IMR-90 (cell line): ENCODE results near the gene PGS1. TPM values are rescaled to one million over a fixed set of nuclear protein-coding genes. Genes with fewer than 3 reads are reported as not detected.

Source experiments
- ATAC-seq: fragments of 200-7000 bp; cut with Tn5 transposase; 2 replicates; pipeline ENCODE4 v1.9.1; 2020; ENCODE audit warnings: low read depth, mild to moderate bottlenecking, moderate library complexity
- BruUV-seq: library from RNA; stranded (reverse); fragments of 400-500 nt; replicated peaks from 2 replicates; lab custom pipeline; 2021; lab: Mats Ljungman, UMichigan
- CTCF ChIA-PET: fragments of 300-600 bp; formaldehyde crosslinking; extraction: SDS; loops from one replicate; lab custom pipeline; 2021; ENCODE audit warnings: antibody characterized with exemption; lab: Yijun Ruan, JAX
- POLR2A ChIA-PET: fragments of 300-600 bp; sonication (Branson Sonifier 250); formaldehyde crosslinking; loops from one replicate; lab custom pipeline; 2022; ENCODE audit warnings: antibody characterized with exemption; ENCODE audit not compliant: unreplicated experiment; lab: Charles Lee
- DNase-seq: peaks from one replicate; pipeline ENCODE4 v3.0.0; 2013
- H2AFZ ChIP-seq: replicated peaks from 2 replicates; pipeline ENCODE3; 2013; ENCODE audit warnings: low read length, mild to moderate bottlenecking; ENCODE audit not compliant: poor library complexity
- H2AK5ac ChIP-seq: 2 replicates; pipeline ENCODE4 v1.6.1; 2013; ENCODE audit warnings: low read depth, low read length, inconsistent platforms
- H2AK9ac ChIP-seq: replicated peaks from 2 replicates; pipeline ENCODE3; 2013; ENCODE audit warnings: mild to moderate bottlenecking, low read depth, low read length, moderate library complexity; ENCODE audit not compliant: poor library complexity
- H2BK120ac ChIP-seq: 2 replicates; pipeline ENCODE4 v1.6.1; 2013; ENCODE audit warnings: low read depth, low read length, inconsistent platforms
- H2BK15ac ChIP-seq: 3 replicates; pipeline ENCODE4 v1.6.1; 2013; ENCODE audit warnings: low read depth, low read length, inconsistent platforms
- H2BK20ac ChIP-seq: 2 replicates; pipeline ENCODE4 v1.6.1; 2013; ENCODE audit warnings: low read depth, mild to moderate bottlenecking, inconsistent platforms, low read length, moderate library complexity
- H2BK5ac ChIP-seq: 2 replicates; pipeline ENCODE4 v1.6.1; 2013; ENCODE audit warnings: mild to moderate bottlenecking, low read depth, low read length, inconsistent platforms; ENCODE audit not compliant: poor library complexity, severe bottlenecking
- H3K14ac ChIP-seq: replicated peaks from 2 replicates; pipeline ENCODE4 v1.6.1; 2013; ENCODE audit warnings: low read depth, low read length, inconsistent platforms
- H3K18ac ChIP-seq: 2 replicates; pipeline ENCODE4 v1.6.1; 2013; ENCODE audit warnings: low read depth, low read length, control low read depth
- H3K23ac ChIP-seq: 2 replicates; pipeline ENCODE4 v1.6.1; 2013; ENCODE audit warnings: low read depth, low read length, inconsistent platforms
- H3K27ac ChIP-seq: 2 replicates; pipeline ENCODE4 v1.5.1; 2013; ENCODE audit warnings: mild to moderate bottlenecking, control low read depth, low read length; ENCODE audit not compliant: insufficient read depth
- H3K27me3 ChIP-seq: 2 replicates; pipeline ENCODE4 v1.6.1; 2013; ENCODE audit warnings: low read length; ENCODE audit not compliant: control insufficient read depth, insufficient read depth
- H3K36me3 ChIP-seq: 2 replicates; pipeline ENCODE4 v1.6.1; 2013; ENCODE audit warnings: low read length, mixed read lengths; ENCODE audit not compliant: control insufficient read depth, insufficient read depth
- H3K4ac ChIP-seq: 2 replicates; pipeline ENCODE4 v1.6.1; 2013; ENCODE audit warnings: low read depth, low read length, inconsistent platforms
- H3K4me1 ChIP-seq: 2 replicates; pipeline ENCODE4 v1.6.1; 2013; ENCODE audit warnings: low read length, mixed read lengths; ENCODE audit not compliant: control insufficient read depth, insufficient read depth
- H3K4me2 ChIP-seq: 2 replicates; pipeline ENCODE4 v1.6.1; 2013; ENCODE audit warnings: low read depth, mild to moderate bottlenecking, control low read depth, low read length, moderate library complexity
- H3K4me3 ChIP-seq: 2 replicates; pipeline ENCODE4 v1.5.1; 2013; ENCODE audit warnings: low read depth, mild to moderate bottlenecking, control low read depth, low read length, moderate library complexity; ENCODE audit not compliant: insufficient read depth
- H3K56ac ChIP-seq: 2 replicates; pipeline ENCODE4 v1.6.1; 2013; ENCODE audit warnings: low read length, inconsistent platforms; ENCODE audit not compliant: insufficient read depth; ENCODE audit errors: extremely low read depth
- H3K79me1 ChIP-seq, 2 experiments: 2 replicates each; pipeline ENCODE4 v1.6.1; 2013; ENCODE audit warnings: low read length in 2 of 2, inconsistent platforms in 1 of 2, low read depth in 1 of 2
- H3K9ac ChIP-seq: 2 replicates; pipeline ENCODE4 v1.6.1; 2013; ENCODE audit warnings: low read depth, low read length, control low read depth
- H3K9me1 ChIP-seq: 2 replicates; pipeline ENCODE4 v1.6.1; 2013; ENCODE audit warnings: low read length, inconsistent platforms; ENCODE audit not compliant: insufficient read depth
- H3K9me3 ChIP-seq: 2 replicates; pipeline ENCODE4 v1.6.1; 2013; ENCODE audit warnings: low read length; ENCODE audit not compliant: control insufficient read depth, insufficient read depth
- H4K20me1 ChIP-seq: 2 replicates; pipeline ENCODE4 v1.6.1; 2013; ENCODE audit warnings: low read length, inconsistent platforms; ENCODE audit not compliant: insufficient read depth
- H4K5ac ChIP-seq: 2 replicates; pipeline ENCODE4 v1.6.1; 2013; ENCODE audit warnings: mild to moderate bottlenecking, low read depth, low read length, control low read depth
- H4K8ac ChIP-seq, 2 experiments: 2 replicates each; pipeline ENCODE4 v1.6.1; 2013; ENCODE audit warnings: low read depth in 2 of 2, low read length in 2 of 2, control low read depth in 1 of 2, inconsistent platforms in 1 of 2
- H4K91ac ChIP-seq: 2 replicates; pipeline ENCODE4 v1.6.1; 2013; ENCODE audit warnings: low read depth, low read length, inconsistent platforms; ENCODE audit not compliant: insufficient read depth
- BHLHE40 ChIP-seq: fragments of 150-350 bp; IDR thresholded peaks from 2 replicates; pipeline ENCODE4 v1.6.1; 2016; ENCODE audit warnings: mild to moderate bottlenecking, low read depth, low read length
- CEBPB ChIP-seq: IDR thresholded peaks from 2 replicates; pipeline ENCODE4 v1.6.1; 2012; ENCODE audit warnings: low read depth, low read length, improper control_type of control experiment
- CHD1 ChIP-seq: IDR thresholded peaks from 2 replicates; pipeline ENCODE4 v1.6.1; 2012; ENCODE audit warnings: low read depth, low read length, improper control_type of control experiment
- FOS ChIP-seq: fragments of 150-350 bp; IDR thresholded peaks from 2 replicates; pipeline ENCODE4 v1.6.1; 2016; ENCODE audit warnings: low read depth, low read length
- MAFK ChIP-seq: IDR thresholded peaks from 2 replicates; pipeline ENCODE4 v1.6.1; 2012; ENCODE audit warnings: low read depth, low read length, improper control_type of control experiment
- MAZ ChIP-seq: IDR thresholded peaks from 2 replicates; pipeline ENCODE4 v1.6.1; 2012; ENCODE audit warnings: low read depth, mild to moderate bottlenecking, low read length, improper control_type of control experiment, moderate library complexity, borderline replicate concordance
- MXI1 ChIP-seq: IDR thresholded peaks from 2 replicates; pipeline ENCODE4 v1.6.1; 2012; ENCODE audit warnings: low read depth, mild to moderate bottlenecking, low read length, moderate library complexity, borderline replicate concordance
- NFE2L2 ChIP-seq: fragments of 150-350 bp; IDR thresholded peaks from 2 replicates; pipeline ENCODE4 v1.6.1; 2016; ENCODE audit warnings: low read depth, mild to moderate bottlenecking, low read length
- RAD21 ChIP-seq: IDR thresholded peaks from 2 replicates; pipeline ENCODE4 v1.6.1; 2012; ENCODE audit warnings: low read length, improper control_type of control experiment
- RCOR1 ChIP-seq: IDR thresholded peaks from 2 replicates; pipeline ENCODE4 v1.6.1; 2012; ENCODE audit warnings: mild to moderate bottlenecking, low read length, improper control_type of control experiment; ENCODE audit not compliant: insufficient replicate concordance
- RFX5 ChIP-seq: IDR thresholded peaks from 2 replicates; pipeline ENCODE4 v1.8.0; 2012; ENCODE audit warnings: low read depth, mild to moderate bottlenecking, low read length, moderate library complexity
- SMC3 ChIP-seq: fragments of 150-350 bp; IDR thresholded peaks from 2 replicates; pipeline ENCODE4 v1.6.1; 2016; ENCODE audit warnings: low read depth, mild to moderate bottlenecking, antibody characterized with exemption, low read length, moderate library complexity
- WGBS, 2 experiments: methylation state at CpG; one replicate each; pipeline versions ENCODE4 v1.1.5 to v1.1.7; 2013; ENCODE audit warnings: missing lambda C conversion rate in 2 of 2; ENCODE audit not compliant: insufficient read length in 1 of 2; ENCODE audit errors: extremely low coverage in 2 of 2; 5-methylcytosine and 5-hydroxymethylcytosine counted together
- dilution Hi-C: fragments of 300-500 bp; cut with HindIII; formaldehyde crosslinking; loops from one replicate; pipeline ENCODE4 v1.14.3; 2018; ENCODE audit warnings: low sequenced_read_pairs; ENCODE audit not compliant: unreplicated experiment
- in situ Hi-C: fragments of 300-500 bp; cut with MboI; formaldehyde crosslinking; loops from 3 replicates; pipeline ENCODE4 v1.14.3; 2019; ENCODE audit warnings: low sequenced_read_pairs, inconsistent platforms, mixed read lengths
- intact Hi-C: fragments of 100-400 bp; cut with micrococcal nuclease; formaldehyde crosslinking; loops from 2 replicates; pipeline ENCODE4 v1.10.0; 2022
- polyA plus RNA-seq, 3 experiments: library from polyadenylated mRNA; depleted of rRNA; stranded (reverse); fragments of >200 nt; gene quantifications; 2 replicates each; pipeline ENCODE4 v1.2.3, GENCODE V29; 2012; ENCODE audit warnings: low replicate concordance in 1 of 3
- total RNA-seq: library from RNA; depleted of rRNA; stranded (reverse); fragments of >200 nt; gene quantifications from 2 replicates; pipeline ENCODE4 v1.2.3, GENCODE V29; 2012

The PGS1 gene
- total and polyA plus RNA-seq, 2 of the 4 experiments (the other 2 are of a cell fraction) = 18.5 to 43.2 TPM

- peak overlapping the region; percentile 97 for H3K4ac ChIP-seq
- peak overlapping the region; percentile 92 for H2AFZ ChIP-seq
- intact Hi-C loops = loop anchor here (2.0 kb wide), 1 partner anchor 21 kb away; no protein-coding TSS in a partner anchor
- CTCF ChIA-PET = no interaction called here
- H2BK20ac ChIP-seq = peak overlapping the region; percentile 92
- peak overlapping the region; percentile 92 for H2AK9ac ChIP-seq
- no peak overlapping the region for H3K4me3 ChIP-seq
- peak; percentile 38 for ATAC-seq
- WGBS, 2 experiments = 58% methylated on average over 8 of the region's 16 CpGs; no CpG with 5 or more reads in 1 of the 2 experiments
- H2BK5ac ChIP-seq = peak overlapping the region; percentile 96
- peak overlapping the region; percentile 94 to 98 for H4K8ac ChIP-seq
- H3K4me2 ChIP-seq = peak overlapping the region; percentile 4
- H2BK15ac ChIP-seq = peak overlapping the region; percentile 99; the same call in 2 of the 3 replicates
- H3K27ac ChIP-seq = peak overlapping the region; percentile 87
- H3K14ac ChIP-seq = peak overlapping the region; percentile 82
- H3K56ac ChIP-seq = peak overlapping the region; percentile 61
- H4K20me1 ChIP-seq = no peaks in the 10 kb centered on the region
- peak overlapping the region; percentile 17 for H3K9ac ChIP-seq
- H2AK5ac ChIP-seq = peak overlapping the region; percentile 97
- no peaks in the 10 kb centered on the region for H3K9me3 ChIP-seq
- in situ Hi-C loops = no loop called here
- dilution Hi-C loops = no loop called here
- H4K91ac ChIP-seq = peak overlapping the region; percentile 98
- H4K5ac ChIP-seq = peak overlapping the region; percentile 72
- H3K18ac ChIP-seq = peak overlapping the region; percentile 50
- H2BK120ac ChIP-seq = peak overlapping the region; percentile 96
- H3K27me3 ChIP-seq = no peaks in the 10 kb centered on the region
- DNase-seq = peak; percentile 77
- TF ChIP-seq RCOR1 = no peak
- TF ChIP-seq MXI1 = 0 out of 2 replicates have a peak, but pooled peaks have one; percentile 21
- TF ChIP-seq MAZ = peak; percentile 51; the same call in 1 of the 2 replicates
- TF ChIP-seq MAFK = no peak
- no peak for TF ChIP-seq BHLHE40
- no peak for TF ChIP-seq RAD21
- no peak for TF ChIP-seq RFX5
- TF ChIP-seq SMC3 = no peak
- peak; percentile 83 for TF ChIP-seq FOS
- TF ChIP-seq CHD1 = no peak
- TF ChIP-seq CEBPB = peak; percentile 85
- no peak for TF ChIP-seq NFE2L2
- no peaks in the 10 kb centered on the region for H3K36me3 ChIP-seq
- peaks cover 25% of the 10 kb centered on the region for H3K9me1 ChIP-seq
- H3K4me1 ChIP-seq = peaks cover 32% of the 10 kb centered on the region
- peak overlapping the region; percentile 81 for H3K23ac ChIP-seq
- H3K79me1 ChIP-seq = peaks cover 0 to 12% of the 10 kb centered on the region in 2 experiments; a peak in 1 of 4 replicates
- no TSS peak for BruUV-seq
- POLR2A ChIA-PET = interaction anchor here (0.9 kb wide), 1 partner anchor 31 kb away, joined by 3 read pairs; the partner anchor contains the start of gene SOCS3
Observed at GRCh38 chr17:78329263-78330059, 49.0 kb upstream of the PGS1 start.
